RPMI7951 (cell line): ENCODE results near the gene ANKRD6. TPM values are rescaled to one million over a fixed set of nuclear protein-coding genes. Genes with fewer than 3 reads are reported as not detected.

ENCODE experiments used
- DNase-seq: peaks from one replicate; pipeline ENCODE4 v3.0.0-alpha.2; 2012; ENCODE audit warnings: low read depth
- total RNA-seq: library from RNA; depleted of rRNA; stranded (reverse); fragments of >200 nt; shearing (Covaris generic); gene quantifications from 2 replicates; pipeline ENCODE4 v1.2.3, GENCODE V29; 2014

Gene ANKRD6
- total RNA-seq, 1 experiment from 2014 or later, result 0.48 TPM

GRCh38 chr6:89471287-89471867, 38.4 kb downstream of the ANKRD6 start:
- no peak for DNase-seq

DNA sequence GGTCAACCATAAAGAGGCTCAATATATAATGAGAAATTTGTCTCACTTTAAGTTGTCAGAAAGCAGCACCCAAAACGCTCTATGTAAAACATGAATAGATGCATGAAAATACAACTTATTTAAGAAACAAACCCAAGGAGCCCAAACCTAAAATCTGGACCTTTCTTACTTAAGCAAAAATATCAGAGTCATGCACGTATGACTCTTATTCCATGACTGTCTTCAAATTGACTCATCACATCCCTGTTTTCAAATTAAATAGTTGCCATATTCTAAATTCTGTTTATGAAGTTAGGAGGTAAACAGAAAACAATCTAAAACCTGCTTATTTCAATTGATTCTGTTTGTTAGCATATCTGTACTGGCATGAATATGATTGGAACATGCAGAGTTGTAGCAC, 42.1 kb downstream of the ANKRD6 start:
- peak; percentile 6 for DNase-seq

- DNase-seq, result peak; percentile 64
Measured at GRCh38 chr6:89475634-89476033, 42.7 kb downstream of the ANKRD6 start.

DNA sequence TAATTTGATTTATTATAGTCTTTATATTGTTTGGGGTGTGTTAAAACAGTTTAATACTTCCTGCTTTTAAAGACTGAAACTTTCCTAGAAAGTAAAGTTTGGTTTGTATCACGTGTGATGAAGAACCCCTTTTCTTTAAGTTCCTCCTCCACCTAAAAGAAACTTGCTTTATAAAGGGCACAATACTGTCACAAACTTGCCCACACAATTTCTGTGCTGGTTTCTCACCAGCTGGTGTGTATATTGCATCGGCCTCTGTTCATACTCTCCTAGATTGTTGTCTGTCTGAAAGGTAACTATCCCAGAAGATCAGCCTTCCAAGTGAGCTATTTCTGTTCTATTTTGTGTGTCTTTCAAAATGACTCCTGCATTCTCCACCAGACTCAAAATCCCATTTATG, 46.9 kb downstream of the ANKRD6 start:
- no peak for DNase-seq

GRCh38 chr6:89481695-89482094, 48.7 kb downstream of the ANKRD6 start:
- DNase-seq, result no peak

DNA sequence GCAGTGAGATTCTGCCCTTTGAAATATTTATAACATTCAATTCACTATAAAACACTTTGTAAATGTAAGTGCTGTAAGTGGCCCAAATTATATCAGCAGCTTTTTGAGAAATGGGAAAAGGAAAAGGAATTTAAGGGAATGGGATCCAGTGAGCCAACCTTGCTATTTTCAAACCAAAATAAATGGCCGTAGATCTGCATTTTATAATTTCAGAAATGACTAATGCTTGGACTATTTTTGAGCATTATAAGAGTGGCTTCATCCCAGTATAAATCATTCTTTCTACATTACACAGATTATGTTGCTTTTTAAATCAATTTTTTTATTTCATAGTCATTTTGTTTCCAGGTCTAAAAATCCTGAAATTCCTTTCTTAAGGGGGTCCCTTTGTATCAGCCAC, 49.2 kb downstream of the ANKRD6 start:
- no peak for DNase-seq

GRCh38 chr6:89483111-89483720, 50.3 kb downstream of the ANKRD6 start:
- DNase-seq, result peak; percentile 10

DNA sequence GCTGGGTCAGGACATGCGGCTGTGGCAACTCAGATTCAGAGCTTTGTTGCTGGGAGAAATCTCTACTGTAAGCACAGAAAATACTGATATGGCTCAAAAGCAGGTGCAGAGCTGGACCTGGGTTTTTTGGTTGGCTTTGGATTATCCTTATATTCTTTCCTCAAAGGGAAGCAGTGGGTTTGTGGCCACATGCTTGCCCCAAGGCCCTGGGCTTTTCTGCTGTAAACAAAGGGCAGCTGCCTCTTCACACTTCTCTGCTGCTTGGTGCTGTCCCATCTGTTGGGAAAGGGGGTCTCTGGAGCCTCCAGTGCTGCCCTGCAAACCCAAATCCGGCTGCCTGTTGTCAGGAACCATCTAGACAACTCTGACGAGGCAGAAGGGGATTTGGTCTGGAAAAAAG, 52.4 kb downstream of the ANKRD6 start:
- DNase-seq, result no peak

DNA sequence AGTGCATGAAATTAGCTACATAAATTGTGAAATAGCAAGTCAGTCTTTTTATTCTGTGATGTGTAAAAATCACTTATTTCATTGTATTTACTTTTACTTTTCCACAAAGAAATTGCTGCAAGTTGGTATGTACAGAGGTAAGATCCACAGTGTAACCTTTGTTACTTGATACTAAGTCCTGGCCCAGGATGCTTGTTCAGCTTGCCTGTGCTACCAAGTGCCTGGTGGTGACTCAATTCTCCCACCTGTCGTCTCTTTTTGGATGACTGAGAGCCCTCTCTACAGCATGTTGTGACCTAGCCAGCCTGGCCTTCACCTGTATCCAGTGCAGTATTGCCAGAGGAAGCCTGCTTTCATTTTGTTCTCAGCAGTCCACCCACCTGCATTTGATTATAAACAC, 54.9 kb downstream of the ANKRD6 start:
- DNase-seq, result no peak

DNA sequence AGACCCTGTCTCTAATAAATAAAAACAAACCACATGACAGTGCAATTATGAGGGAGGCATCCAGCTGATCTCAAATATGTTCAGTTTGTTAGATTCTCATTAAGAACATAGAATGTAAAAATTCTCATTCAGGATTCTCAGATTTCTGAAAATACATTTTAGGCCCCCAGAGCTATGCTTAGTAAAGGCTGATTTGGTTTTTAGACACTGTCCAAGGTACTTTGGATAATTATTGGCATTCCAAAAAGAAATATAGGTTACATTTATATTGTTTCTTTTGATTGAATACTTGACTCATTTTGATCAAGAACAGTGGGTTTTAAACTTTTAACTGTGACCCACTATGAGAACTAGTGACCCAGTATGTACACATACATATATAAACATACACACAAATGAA, 55.5 kb downstream of the ANKRD6 start:
- no peak for DNase-seq

- DNase-seq, result no peak
Measured at GRCh38 chr6:89489078-89489477, 56.1 kb downstream of the ANKRD6 start.

DNA sequence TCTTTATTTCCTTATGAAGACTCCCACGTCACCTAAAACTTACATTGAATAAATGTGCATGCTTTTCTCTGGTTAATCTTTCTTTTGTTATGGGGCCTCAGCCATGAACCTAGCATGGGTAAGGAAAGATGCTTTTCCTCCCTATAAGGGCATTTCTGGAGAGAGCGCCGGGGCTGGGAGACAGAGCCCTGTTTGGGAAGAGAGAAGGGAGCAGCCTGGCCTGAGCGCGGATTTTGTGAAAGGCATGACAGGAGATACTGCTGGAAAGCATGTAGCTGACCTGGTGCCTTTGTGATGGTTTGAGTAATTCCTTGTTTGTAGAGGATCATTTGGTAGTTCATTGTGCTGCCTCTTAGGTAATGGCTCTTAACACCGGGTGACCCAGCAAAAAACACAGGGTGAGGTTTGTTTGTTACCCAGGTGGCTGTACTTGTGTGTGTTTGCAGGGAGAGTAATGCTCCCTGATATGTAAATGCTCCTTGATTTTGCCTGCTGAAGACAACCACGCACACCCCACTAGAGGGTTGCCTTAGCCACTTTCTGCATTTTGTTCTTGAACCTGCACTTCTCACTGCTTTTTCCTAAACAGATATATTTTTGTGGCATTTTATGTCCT, 59.2 kb downstream of the ANKRD6 start:
- no peak for DNase-seq

DNA sequence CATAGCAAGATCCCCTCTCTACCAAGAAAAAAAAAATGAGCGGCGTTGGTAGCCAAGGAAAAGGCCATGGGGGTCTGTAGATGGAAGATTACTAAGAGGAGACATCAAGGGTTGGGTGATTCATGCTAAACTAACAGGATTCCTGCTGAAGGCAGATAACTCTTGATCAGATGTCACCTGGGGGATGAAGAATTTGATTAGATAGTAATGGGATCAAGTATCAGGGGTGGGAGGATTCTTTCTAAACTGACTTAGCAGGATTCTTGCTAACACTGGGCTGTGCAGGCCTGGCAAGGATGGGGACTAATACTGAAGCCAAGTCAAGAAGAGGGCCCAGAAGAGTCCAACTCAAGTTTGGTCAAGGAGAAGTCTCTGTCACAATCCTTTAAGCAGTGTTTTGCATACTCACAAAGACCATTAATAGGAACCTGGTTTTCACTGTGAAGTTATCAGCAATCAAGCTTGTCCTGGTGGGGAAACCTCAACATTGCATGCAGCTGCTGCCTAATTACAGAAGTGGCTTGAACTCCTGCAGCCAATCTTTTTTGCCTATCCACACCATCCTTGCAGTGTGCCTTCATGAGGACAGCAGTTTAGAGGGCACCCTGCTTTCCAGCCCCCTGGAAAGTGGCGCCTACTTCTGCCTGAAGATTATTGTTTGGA, 61.3 kb downstream of the ANKRD6 start:
- no peak for DNase-seq

GRCh38 chr6:89495961-89496535, 63.1 kb downstream of the ANKRD6 start:
- DNase-seq, result no peak

DNA sequence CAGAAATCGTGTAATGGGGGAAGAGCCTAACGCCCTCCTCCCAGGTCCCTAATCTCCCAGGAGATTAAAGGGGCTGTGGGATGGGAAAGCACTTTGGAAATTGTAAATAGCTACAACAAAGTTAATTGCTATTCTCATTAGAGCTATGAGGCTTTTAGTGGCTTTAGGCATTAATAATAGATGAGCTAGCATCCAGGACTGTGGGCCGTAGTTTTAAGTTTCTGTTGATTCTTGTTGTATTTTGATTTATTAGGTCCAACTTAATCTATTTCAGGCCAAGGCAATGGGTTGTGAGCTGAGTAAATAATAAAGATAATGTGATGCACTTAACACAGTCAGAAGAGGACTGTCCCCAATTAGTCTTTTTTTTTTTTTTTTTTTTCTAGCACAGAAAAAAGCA, 67.7 kb downstream of the ANKRD6 start:
- DNase-seq, result no peak

DNA sequence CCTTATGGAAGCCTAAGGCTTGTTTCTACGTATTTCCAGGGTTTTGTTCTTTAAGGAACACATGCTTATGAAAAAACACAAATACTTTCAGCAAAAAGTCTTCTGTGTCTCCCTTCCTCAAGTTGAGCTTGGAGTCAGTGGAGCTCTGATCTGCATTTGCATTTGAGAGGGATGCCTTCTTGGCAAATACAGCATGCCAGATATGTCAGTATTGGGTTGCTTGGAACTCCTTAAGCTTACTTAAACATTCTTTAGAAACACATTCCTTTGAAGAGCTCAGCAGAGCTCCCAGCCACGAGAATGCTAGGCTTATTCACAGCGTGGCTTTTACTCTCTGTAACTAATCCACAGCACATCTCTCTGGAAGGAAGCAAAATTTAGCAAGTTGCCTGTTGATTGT, 68.3 kb downstream of the ANKRD6 start:
- DNase-seq, result no peak

DNA sequence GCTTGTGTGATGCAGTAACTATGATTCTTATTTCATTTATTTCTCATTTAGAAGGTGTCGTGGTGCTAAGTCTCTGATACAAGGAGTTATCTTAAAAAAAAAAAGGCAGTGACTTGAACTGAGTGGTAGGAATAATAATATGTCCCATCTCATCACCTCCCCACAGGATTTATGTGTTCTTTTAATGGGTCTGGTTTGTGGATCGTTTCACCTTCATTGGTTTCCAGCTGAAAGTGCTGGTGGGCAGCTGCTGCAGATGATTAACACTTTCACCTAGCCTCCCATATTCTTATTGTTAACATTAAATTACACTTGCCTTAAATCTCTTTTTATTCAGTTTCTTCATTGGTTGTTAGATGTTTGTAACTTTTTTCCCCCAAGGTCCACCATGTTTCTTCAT, 68.8 kb downstream of the ANKRD6 start:
- DNase-seq, result no peak

GRCh38 chr6:89503641-89504040, 70.7 kb downstream of the ANKRD6 start:
- DNase-seq, result no peak

DNA sequence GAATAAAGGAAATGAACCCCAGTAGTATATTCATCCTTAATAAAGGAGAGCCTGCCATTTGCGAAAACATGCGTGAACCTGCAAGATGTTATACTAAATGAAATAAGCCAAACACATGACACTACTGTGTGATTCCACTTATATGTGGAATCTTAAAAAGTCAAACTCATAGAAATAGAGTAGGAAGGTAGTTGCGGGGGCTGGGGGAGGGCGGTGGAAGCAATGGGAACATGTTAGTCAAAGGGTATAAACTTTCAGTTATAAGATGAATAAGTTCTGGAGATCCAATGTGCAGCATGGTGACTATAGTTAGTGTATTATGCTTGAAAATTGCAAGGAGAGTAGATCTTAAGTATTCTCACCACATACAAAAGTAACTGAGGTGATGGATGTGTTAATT, 72.9 kb downstream of the ANKRD6 start:
- no peak for DNase-seq

DNA sequence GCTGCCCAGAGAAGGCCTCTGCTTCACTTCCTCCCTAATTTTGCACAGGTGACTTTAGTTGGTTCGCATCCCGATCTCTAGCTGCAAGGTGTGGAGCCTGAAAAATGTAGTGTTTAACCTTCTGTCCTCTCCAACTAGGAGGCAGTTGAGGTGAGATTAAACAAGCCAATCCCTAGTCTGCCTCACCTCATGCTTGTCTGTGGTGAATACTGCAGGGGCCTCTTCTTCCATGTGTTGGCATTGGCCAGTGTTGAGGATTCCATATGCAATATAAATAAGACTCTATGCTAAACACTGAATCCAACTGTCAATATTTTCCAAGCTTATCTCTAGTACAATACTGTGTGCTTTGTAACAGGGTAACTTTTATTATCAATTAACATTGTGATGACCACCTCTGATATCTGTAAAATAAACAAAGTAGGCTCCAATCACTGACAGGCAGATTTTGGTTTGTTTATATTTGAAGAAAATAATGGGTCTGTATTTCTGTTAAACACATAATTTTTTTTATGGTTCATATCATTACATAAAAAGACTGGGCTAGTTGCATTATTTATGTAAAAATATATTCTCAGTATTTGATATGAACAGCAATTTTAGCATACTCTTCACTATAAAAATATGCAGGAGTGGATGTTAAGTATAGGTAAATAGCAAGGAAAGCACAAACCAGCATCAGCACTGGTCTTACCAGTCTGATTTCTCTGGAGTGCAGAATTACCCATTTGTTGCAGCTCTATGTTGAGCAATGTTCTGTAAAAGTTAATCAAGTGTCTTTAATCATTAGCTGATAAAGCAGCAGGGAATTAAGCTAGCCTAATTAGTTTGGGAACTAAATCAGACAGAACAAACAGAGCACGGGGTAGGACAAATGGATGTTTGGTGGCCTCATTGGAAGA, 74.0 kb downstream of the ANKRD6 start:
- DNase-seq, result no peak

DNA sequence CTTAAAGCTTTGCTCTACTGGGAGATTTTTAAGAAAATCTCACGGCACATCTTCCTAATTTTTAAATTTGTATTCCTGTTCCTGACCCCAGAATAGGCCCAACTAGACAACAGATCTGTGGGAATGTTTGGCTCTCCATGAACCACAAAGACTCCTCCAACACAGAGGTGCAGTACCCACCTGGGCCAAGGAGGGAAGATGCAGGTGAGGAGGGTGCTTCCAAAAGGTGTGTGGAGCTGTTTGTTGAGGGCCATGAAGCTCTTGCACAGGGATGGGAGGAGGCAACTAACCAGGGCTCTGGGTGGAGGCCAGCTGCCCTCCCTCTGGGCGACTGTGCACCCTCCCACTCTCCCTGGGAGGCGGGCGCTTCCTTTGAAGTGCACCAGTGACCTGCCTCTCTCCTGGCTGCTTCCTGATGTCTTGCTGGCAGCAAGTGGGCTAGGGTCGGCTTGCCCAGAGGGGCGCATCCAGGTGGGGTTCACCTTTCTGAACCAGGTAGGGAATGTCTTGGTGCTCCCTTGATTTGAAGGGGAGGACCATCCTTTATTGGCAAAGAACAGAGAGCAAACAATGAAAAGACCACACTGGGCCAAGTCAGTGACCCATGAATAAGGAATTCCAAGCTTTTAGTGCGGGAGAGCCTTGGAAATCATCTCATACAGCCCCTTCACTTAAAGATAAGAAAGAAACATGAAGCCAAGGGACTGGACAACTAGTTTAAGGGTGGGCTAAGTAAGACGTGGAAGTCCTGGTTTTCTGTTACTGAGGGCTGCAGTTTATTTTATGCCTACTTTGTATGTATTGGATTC, 76.0 kb downstream of the ANKRD6 start:
- peak; percentile 1 for DNase-seq
